IgD-negative memory B cell (primary cell): ENCODE measurements around the gene ANKRD36C. TPM values are rescaled to one million over a fixed set of nuclear protein-coding genes. Genes with fewer than 3 reads are reported as not detected.
"Not testable (repeated sequence)": the region's sequence is repeated elsewhere in the genome, so short reads cannot be mapped to it uniquely, and the experiment has no call there.

ENCODE experiments used
- H3K27ac Mint-ChIP-seq, 3 donors: one replicate each; pipeline ENCODE4 v1.8.0; 2020 to 2022; ENCODE audit warnings: mild to moderate bottlenecking in 3 of 3, mixed read lengths in 3 of 3, moderate library complexity in 1 of 3
- H3K27me3 Mint-ChIP-seq: one replicate; pipeline ENCODE4 v1.8.0; 2021; ENCODE audit warnings: mixed read lengths
- H3K36me3 Mint-ChIP-seq: one replicate; pipeline ENCODE4 v1.8.0; 2020; ENCODE audit warnings: mild to moderate bottlenecking, mixed read lengths
- H3K4me1 Mint-ChIP-seq, 3 donors: one replicate each; pipeline ENCODE4 v1.8.0; 2020 to 2022; ENCODE audit warnings: mixed read lengths in 3 of 3, mild to moderate bottlenecking in 1 of 3
- H3K4me3 Mint-ChIP-seq, 4 donors: one replicate each; pipeline ENCODE4 v1.8.0; 2020 to 2022; ENCODE audit warnings: mild to moderate bottlenecking in 4 of 4, mixed read lengths in 4 of 4, moderate library complexity in 3 of 4
- H3K9me3 Mint-ChIP-seq, 3 donors: one replicate each; pipeline ENCODE4 v1.8.0; 2020 to 2021; ENCODE audit warnings: mixed read lengths in 3 of 3, mild to moderate bottlenecking in 1 of 3
- polyA plus RNA-seq: library from polyadenylated mRNA; unstranded; fragments of 300-500 nt; fragmentation: Illumina TruSeq; gene quantifications from one replicate; pipeline ENCODE4 v1.2.3, GENCODE V29; 2021

ANKRD36C gene
- polyA plus RNA-seq = 15.6 TPM

- not testable (repeated sequence) for H3K36me3 Mint-ChIP-seq, H3K4me1 Mint-ChIP-seq, H3K9me3 Mint-ChIP-seq, H3K27me3 Mint-ChIP-seq
- H3K4me3 Mint-ChIP-seq = peak within 1 kb of the TSS; percentile 95 to 100 (median 100)
- H3K27ac Mint-ChIP-seq = peak within 1 kb of the TSS; percentile 99
Observed at GRCh38 chr2:95991351-95992094, at the start of gene ANKRD36C. Gene ANKRD36C, minus strand, starts transcription at chr2:95991824. Its CDS starts 116 bp downstream, at chr2:95991708.

- H3K4me3 Mint-ChIP-seq, H3K27ac Mint-ChIP-seq, H3K4me1 Mint-ChIP-seq, H3K36me3 Mint-ChIP-seq, H3K9me3 Mint-ChIP-seq, H3K27me3 Mint-ChIP-seq: not testable (repeated sequence)
Observed at GRCh38 chr2:96035554-96035953, 43.9 kb upstream of the ANKRD36C start.

DNA sequence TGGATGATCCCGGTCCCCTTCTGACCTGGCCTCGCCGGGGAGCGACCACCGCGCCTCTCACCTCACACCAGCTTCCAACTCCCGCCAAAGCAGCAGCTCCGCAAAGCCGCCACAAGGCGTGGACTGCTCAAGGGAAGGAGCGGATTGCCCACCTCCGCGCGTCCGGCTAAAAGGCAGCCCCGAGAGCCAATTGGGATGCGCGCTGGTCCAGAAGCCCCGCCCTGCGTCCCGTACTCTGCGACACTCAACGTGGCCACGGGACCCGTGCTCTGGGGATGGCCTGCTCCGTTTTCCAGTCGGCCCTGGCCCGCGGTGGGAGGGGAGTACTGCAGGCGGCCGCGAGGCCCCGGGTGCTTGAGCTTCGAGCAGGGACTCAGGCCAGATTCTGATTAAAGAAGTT lies 43.2 kb upstream of the ANKRD36C start, which contains the start of gene GPAT2:
Gene GPAT2 (minus strand): TSS at position 125 of the 400 bp plus-strand sequence. CDS start 2,557 bp downstream, outside the sequence.
- not testable (repeated sequence) for H3K9me3 Mint-ChIP-seq, H3K27ac Mint-ChIP-seq, H3K4me1 Mint-ChIP-seq, H3K27me3 Mint-ChIP-seq, H3K4me3 Mint-ChIP-seq, H3K36me3 Mint-ChIP-seq

GRCh38 chr2:96033997-96034396 lies 42.4 kb upstream of the ANKRD36C start:
- not testable (repeated sequence) for H3K27ac Mint-ChIP-seq, H3K9me3 Mint-ChIP-seq, H3K27me3 Mint-ChIP-seq, H3K36me3 Mint-ChIP-seq, H3K4me3 Mint-ChIP-seq, H3K4me1 Mint-ChIP-seq

DNA sequence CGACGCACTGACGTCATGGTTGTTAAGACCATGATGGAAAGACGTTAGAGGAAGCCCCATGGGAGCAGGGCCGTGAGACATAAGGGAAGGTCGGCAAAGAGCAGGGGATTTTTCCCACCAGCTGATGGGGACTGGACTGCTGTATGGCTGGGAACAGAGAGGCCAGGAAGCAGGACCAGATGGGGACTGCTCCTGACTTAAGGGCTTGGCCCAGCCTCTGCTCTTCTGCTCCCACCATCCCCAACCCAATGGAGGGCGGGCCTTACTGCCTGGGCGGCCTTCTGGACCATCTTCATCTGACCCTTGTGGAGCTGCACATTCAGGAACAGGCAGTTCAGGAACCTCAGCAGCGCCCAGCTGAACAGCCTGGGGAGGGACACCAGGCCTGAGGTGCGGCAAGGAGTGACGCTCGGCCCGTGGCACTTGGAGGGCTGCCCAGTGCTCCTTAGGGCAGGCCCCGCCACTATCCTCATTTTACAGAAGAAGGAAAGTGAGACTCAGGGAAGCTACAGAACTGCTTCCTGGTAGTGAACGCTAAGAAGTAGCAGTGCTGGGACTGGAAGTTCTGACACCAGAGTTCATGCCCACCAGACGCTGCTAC lies 36.2 kb upstream of the ANKRD36C start:
- not testable (repeated sequence) for H3K4me3 Mint-ChIP-seq, H3K9me3 Mint-ChIP-seq, H3K36me3 Mint-ChIP-seq, H3K4me1 Mint-ChIP-seq, H3K27ac Mint-ChIP-seq, H3K27me3 Mint-ChIP-seq

GRCh38 chr2:96025755-96026154 lies 34.1 kb upstream of the ANKRD36C start:
- not testable (repeated sequence) for H3K27ac Mint-ChIP-seq, H3K27me3 Mint-ChIP-seq, H3K36me3 Mint-ChIP-seq, H3K9me3 Mint-ChIP-seq, H3K4me3 Mint-ChIP-seq, H3K4me1 Mint-ChIP-seq

DNA sequence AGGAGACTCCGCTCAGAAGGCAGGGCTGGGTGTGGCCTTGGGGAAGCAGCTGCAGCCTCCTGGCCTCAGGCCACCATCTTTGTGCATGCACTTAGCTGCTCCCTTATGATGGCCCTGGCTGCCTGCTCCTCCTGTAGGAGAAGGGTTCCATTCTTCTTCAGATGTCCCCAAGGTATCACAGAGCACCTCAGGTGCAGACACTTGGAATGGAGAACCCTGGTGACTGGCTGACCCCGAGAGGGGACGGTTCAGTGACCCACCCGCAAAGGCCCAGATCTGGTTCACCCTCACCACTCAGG lies 33.5 kb upstream of the ANKRD36C start:
- no peaks in the 10 kb centered on the region for H3K9me3 Mint-ChIP-seq
- peaks cover 0 to 2% (median 0%) of the 10 kb centered on the region in 3 donors for H3K4me1 Mint-ChIP-seq
- H3K27ac Mint-ChIP-seq = no peak overlapping the region
- no peak overlapping the region for H3K4me3 Mint-ChIP-seq
- H3K27me3 Mint-ChIP-seq = no peaks in the 10 kb centered on the region
- no peaks in the 10 kb centered on the region for H3K36me3 Mint-ChIP-seq

- Mint-ChIP-seq H3K27ac (no peak overlapping the region), H3K27me3 (no peaks in the 10 kb centered on the region), H3K4me1 (peaks cover 0 to 2% (median 0%) of the 10 kb centered on the region in 3 donors), H3K9me3 (no peaks in the 10 kb centered on the region), H3K4me3 (no peak overlapping the region), H3K36me3 (no peaks in the 10 kb centered on the region)
Observed at GRCh38 chr2:96024336-96025193, 32.9 kb upstream of the ANKRD36C start.

GRCh38 chr2:96023701-96024100 lies 32.1 kb upstream of the ANKRD36C start:
- H3K4me1 Mint-ChIP-seq, H3K9me3 Mint-ChIP-seq, H3K36me3 Mint-ChIP-seq, H3K27me3 Mint-ChIP-seq, H3K4me3 Mint-ChIP-seq, H3K27ac Mint-ChIP-seq: not testable (repeated sequence)

DNA sequence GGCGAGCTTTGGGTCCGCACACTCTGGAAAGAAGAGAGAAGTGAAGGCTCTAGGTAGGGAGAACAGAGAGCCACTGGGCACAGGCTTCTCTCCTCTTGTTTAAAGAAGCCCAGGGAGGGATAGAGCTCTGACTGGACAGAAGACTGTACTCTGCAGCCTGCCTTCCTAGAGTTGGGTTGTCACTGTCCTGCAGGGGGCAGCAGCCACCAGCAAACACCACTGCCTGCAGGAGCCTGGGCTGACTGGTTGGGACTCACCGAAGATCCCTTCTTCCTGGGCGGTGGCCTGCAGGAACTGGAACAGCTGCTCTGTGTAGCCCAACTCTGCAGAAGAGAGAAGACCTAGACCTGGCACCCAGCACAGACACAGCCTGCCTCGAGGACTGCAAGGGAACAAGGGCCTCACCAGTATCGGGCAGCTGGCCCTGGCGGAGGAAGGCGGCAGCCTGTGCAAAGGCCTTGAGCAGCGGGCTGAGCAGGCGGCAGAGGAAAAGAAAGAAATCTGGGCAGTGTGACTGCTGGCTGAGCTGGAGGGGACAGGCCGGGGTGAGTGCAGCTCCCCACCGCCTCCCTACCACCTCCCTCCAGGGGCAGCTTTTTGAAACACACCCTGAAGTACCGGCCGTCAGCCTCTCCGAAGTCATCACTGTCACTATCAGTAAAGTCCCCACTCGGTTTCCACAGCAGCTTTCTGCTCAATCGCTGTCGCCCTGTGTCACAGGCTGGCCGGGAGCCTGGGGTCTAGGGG lies 31.2 kb upstream of the ANKRD36C start:
- H3K4me3 Mint-ChIP-seq, H3K9me3 Mint-ChIP-seq, H3K36me3 Mint-ChIP-seq, H3K27ac Mint-ChIP-seq, H3K4me1 Mint-ChIP-seq, H3K27me3 Mint-ChIP-seq: not testable (repeated sequence)

DNA sequence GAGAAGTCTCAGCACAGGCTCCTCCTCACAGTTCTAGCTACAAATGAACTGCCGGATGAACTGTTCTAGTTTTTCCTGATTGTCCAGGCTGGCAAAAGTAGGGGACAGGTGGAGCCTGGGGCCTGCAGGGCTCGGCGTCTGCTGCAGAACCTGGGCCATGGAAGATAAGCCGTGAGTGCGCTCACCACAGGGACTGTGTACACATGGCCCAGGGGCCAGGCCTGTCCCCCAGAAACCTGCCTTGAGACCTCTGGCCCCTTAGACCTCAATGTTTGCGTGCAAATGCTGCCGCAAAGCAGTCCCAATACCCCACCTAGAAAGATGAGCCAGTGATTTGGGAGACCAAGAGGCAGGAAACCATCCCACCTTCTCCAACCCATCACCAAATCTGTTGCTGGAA lies 30.5 kb upstream of the ANKRD36C start:
- not testable (repeated sequence) for H3K9me3 Mint-ChIP-seq, H3K36me3 Mint-ChIP-seq, H3K4me1 Mint-ChIP-seq, H3K27ac Mint-ChIP-seq, H3K27me3 Mint-ChIP-seq, H3K4me3 Mint-ChIP-seq

DNA sequence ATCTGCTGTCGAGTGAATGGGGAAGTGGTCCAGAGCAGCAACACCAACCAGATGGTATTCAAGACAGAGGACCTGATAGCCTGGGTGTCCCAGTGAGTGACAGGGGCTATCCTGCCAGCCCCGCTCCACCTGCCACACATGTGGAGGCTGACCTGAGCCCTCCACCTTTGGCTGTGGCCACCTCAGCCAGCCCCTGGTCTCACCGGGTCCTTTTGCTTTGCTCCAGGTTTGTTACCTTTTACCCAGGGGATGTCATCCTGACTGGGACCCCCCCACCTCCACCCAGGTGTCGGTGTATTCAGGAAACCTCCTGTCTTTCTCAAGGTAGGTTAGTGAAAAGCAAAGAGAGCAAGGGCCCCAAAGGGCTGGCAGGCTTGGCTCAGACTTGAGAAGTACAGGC lies 29.5 kb upstream of the ANKRD36C start:
- not testable (repeated sequence) for H3K4me3 Mint-ChIP-seq, H3K9me3 Mint-ChIP-seq, H3K4me1 Mint-ChIP-seq, H3K27ac Mint-ChIP-seq, H3K36me3 Mint-ChIP-seq, H3K27me3 Mint-ChIP-seq

- H3K9me3 Mint-ChIP-seq, H3K27me3 Mint-ChIP-seq, H3K4me1 Mint-ChIP-seq, H3K36me3 Mint-ChIP-seq, H3K27ac Mint-ChIP-seq, H3K4me3 Mint-ChIP-seq: not testable (repeated sequence)
Observed at GRCh38 chr2:96019909-96020590, 28.4 kb upstream of the ANKRD36C start.

- not testable (repeated sequence) for H3K36me3 Mint-ChIP-seq, H3K4me3 Mint-ChIP-seq, H3K4me1 Mint-ChIP-seq, H3K27ac Mint-ChIP-seq, H3K9me3 Mint-ChIP-seq, H3K27me3 Mint-ChIP-seq
Observed at GRCh38 chr2:96016321-96016720, 24.7 kb upstream of the ANKRD36C start.

DNA sequence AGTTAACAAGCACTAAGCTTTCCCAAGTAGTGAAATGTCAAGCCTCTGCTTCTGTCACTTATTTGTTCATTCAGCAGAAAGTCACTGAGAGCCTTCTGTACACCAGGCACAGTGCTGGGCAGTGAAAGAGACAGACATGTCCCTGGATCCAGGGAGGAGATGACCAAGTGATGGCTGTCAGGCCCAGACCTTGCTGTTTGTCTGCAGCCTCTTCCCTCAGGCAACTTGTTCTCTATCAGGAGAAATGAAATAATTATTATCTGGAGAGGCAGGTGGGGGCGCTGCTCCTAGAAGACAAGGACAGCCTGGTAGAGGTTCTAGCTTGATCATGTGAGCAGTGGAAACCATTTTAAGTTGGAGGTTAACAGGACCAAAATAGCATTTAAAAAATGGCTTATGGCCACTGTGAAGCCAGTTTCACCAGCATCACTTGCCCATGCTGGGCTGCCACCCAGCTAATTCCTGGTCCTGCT lies 21.2 kb upstream of the ANKRD36C start:
- not testable (repeated sequence) for H3K4me1 Mint-ChIP-seq, H3K4me3 Mint-ChIP-seq, H3K27me3 Mint-ChIP-seq, H3K9me3 Mint-ChIP-seq, H3K36me3 Mint-ChIP-seq
- peak overlapping the region in 1 of 3 donors; percentile 57 for H3K27ac Mint-ChIP-seq
